ENCODE results near the gene FMNL2. TPM values are rescaled to one million over a fixed set of nuclear protein-coding genes. Genes with fewer than 3 reads are reported as not detected.
A peak's percentile ranks its signal among the peaks of the same experiment; 100 is the strongest.

Gene FMNL2
- total and polyA plus RNA-seq, 4 donors, result 18.8 to 81.4 (median 38.4) TPM

- 45 to 46% methylated on average over 8 of the region's 8 CpGs for WGBS, 2 donors
- H3K4me3 ChIP-seq, result no peak overlapping the region
- DNase-seq (peak in 2 of 3 donors; percentile 67 to 77), ATAC-seq (ENCODE audit: insufficient read depth, low FRiP score) (peak; percentile 81)
- peaks cover 1 to 26% (median 4%) of the 10 kb centered on the region in 5 donors for H3K4me1 ChIP-seq (ENCODE audit: control insufficient read depth in 5 of 5, insufficient read depth in 5 of 5, low read length in 5 of 5)
- no peaks in the 10 kb centered on the region for H3K27me3 ChIP-seq (ENCODE audit: control insufficient read depth in 3 of 3, insufficient read depth in 3 of 3, low read length in 2 of 3)
- peak overlapping the region; percentile 83 to 89 for H3K27ac ChIP-seq (ENCODE audit: low read depth in 1 of 2, low read length in 1 of 2)
- no peak for TF ChIP-seq CTCF (IDR thresholded peaks at IDR 0.05; ENCODE audit: control extremely low read depth, extremely low read depth)
- no peaks in the 10 kb centered on the region for H3K9me3 ChIP-seq (ENCODE audit: control insufficient read depth in 4 of 4, insufficient read depth in 3 of 4, low read length in 3 of 4)
- H3K36me3 ChIP-seq (ENCODE audit: control insufficient read depth in 4 of 4, insufficient read depth in 4 of 4, low read length in 4 of 4), result peaks cover 0 to 1% (median 0%) of the 10 kb centered on the region in 4 donors
- H3K9ac ChIP-seq (ENCODE audit: insufficient read depth in 1 of 2, low read length in 2 of 2), result no peak overlapping the region
Observed at GRCh38 chr2:152421521-152422370, 86.8 kb downstream of the FMNL2 start.

- Histone ChIP-seq H3K27me3 (ENCODE audit: control insufficient read depth in 3 of 3, insufficient read depth in 3 of 3, low read length in 2 of 3) (no peaks in the 10 kb centered on the region), H3K4me1 (ENCODE audit: control insufficient read depth in 5 of 5, insufficient read depth in 5 of 5, low read length in 5 of 5) (peaks cover under 1 to 29% (median 6%) of the 10 kb centered on the region in 5 donors), H3K4me3 (no peak overlapping the region), H3K36me3 (ENCODE audit: control insufficient read depth in 4 of 4, insufficient read depth in 4 of 4, low read length in 4 of 4) (peaks cover 0 to 1% (median 0%) of the 10 kb centered on the region in 4 donors), H3K9ac (ENCODE audit: insufficient read depth in 1 of 2, low read length in 2 of 2) (no peak overlapping the region), H3K27ac (ENCODE audit: low read depth in 1 of 2, low read length in 1 of 2) (no peak overlapping the region), H3K9me3 (ENCODE audit: control insufficient read depth in 4 of 4, insufficient read depth in 3 of 4, low read length in 3 of 4) (no peaks in the 10 kb centered on the region)
- DNase-seq (no peak), ATAC-seq (ENCODE audit: insufficient read depth, low FRiP score) (no peak)
- no peak for TF ChIP-seq CTCF (IDR thresholded peaks at IDR 0.05; ENCODE audit: control extremely low read depth, extremely low read depth)
Observed at GRCh38 chr2:152423684-152424083, 88.7 kb downstream of the FMNL2 start.

- no peaks in the 10 kb centered on the region for H3K9me3 ChIP-seq (ENCODE audit: control insufficient read depth in 4 of 4, insufficient read depth in 3 of 4, low read length in 3 of 4)
- no peak overlapping the region for H3K27ac ChIP-seq (ENCODE audit: low read depth in 1 of 2, low read length in 1 of 2)
- 77 to 88% methylated on average over 8 of the region's 8 CpGs for WGBS, 2 donors
- ATAC-seq (ENCODE audit: insufficient read depth, low FRiP score), result no peak
- no peak overlapping the region for H3K9ac ChIP-seq (ENCODE audit: insufficient read depth in 1 of 2, low read length in 2 of 2)
- H3K27me3 ChIP-seq (ENCODE audit: control insufficient read depth in 3 of 3, insufficient read depth in 3 of 3, low read length in 2 of 3), result no peaks in the 10 kb centered on the region
- DNase-seq, result no peak
- no peak overlapping the region for H3K4me3 ChIP-seq
- TF ChIP-seq CTCF (IDR thresholded peaks at IDR 0.05; ENCODE audit: control extremely low read depth, extremely low read depth), result no peak
- H3K4me1 ChIP-seq (ENCODE audit: control insufficient read depth in 5 of 5, insufficient read depth in 5 of 5, low read length in 5 of 5), result peaks cover 1 to 24% (median 8%) of the 10 kb centered on the region in 5 donors
- H3K36me3 ChIP-seq (ENCODE audit: control insufficient read depth in 4 of 4, insufficient read depth in 4 of 4, low read length in 4 of 4), result peaks cover 0 to 1% (median 0%) of the 10 kb centered on the region in 4 donors
Observed at GRCh38 chr2:152425765-152426727, 91.1 kb downstream of the FMNL2 start.
